Transverse colon (tissue), 4 donors: ENCODE data around the gene NUDT15.

ENCODE experiments used
- POLR2A ChIP-seq: fragments of 450-650 bp; IDR thresholded peaks from one replicate; pipeline ENCODE4 v1.6.1; 2016; ENCODE audit warnings: antibody characterized with exemption, mild to moderate bottlenecking, moderate library complexity
- POLR2AphosphoS5 ChIP-seq, 3 donors: sonication (generic); formaldehyde crosslinking; IDR thresholded peaks; one replicate each; pipeline ENCODE4 v1.6.1; 2016; ENCODE audit warnings: antibody characterized with exemption in 3 of 3
- TF ChIP-seq, protein P1 (sequence below), 5 experiments: fragments of 200-600 bp in 3 of 5; fragments of 450-650 bp in 2 of 5; sonication (generic) in 3 of 5; IDR thresholded peaks; 1 replicate in 2 of 5; 2 replicates in 3 of 5; pipeline ENCODE4 v1.5.1; 2016 to 2017; ENCODE audit warnings: antibody characterized with exemption in 5 of 5, inconsistent platforms in 3 of 5, mild to moderate bottlenecking in 2 of 5, moderate library complexity in 1 of 5

DNA sequence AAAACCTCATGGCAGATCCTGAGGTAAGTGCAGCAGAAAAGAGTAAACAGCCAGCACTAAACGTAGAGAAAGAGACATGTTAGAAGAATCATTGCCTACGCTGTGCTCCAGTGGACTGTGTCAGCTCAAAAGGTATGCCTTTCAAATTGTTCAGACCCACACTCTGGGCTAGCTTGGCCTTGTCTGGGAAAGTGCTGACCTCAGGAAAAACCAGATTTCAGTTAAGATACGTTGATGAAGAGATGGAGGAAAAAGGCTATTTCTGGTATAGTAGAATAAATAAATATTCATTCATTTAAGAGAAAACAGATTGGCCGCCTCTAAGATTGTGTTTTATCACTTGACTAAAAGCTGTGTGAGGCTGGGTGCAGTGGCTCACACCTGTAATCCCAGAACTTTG lies 26.8 kb upstream of the NUDT15 start:
- TF ChIP-seq, protein P1, sequence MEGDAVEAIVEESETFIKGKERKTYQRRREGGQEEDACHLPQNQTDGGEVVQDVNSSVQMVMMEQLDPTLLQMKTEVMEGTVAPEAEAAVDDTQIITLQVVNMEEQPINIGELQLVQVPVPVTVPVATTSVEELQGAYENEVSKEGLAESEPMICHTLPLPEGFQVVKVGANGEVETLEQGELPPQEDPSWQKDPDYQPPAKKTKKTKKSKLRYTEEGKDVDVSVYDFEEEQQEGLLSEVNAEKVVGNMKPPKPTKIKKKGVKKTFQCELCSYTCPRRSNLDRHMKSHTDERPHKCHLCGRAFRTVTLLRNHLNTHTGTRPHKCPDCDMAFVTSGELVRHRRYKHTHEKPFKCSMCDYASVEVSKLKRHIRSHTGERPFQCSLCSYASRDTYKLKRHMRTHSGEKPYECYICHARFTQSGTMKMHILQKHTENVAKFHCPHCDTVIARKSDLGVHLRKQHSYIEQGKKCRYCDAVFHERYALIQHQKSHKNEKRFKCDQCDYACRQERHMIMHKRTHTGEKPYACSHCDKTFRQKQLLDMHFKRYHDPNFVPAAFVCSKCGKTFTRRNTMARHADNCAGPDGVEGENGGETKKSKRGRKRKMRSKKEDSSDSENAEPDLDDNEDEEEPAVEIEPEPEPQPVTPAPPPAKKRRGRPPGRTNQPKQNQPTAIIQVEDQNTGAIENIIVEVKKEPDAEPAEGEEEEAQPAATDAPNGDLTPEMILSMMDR (IDR thresholded peaks at IDR 0.05), result no peak
- TF ChIP-seq POLR2A (no peak), POLR2AphosphoS5 (IDR thresholded peaks at IDR 0.05) (no peak)
